Lower leg skin (tissue), 3 donors: ENCODE measurements around the gene CHAT.

Experiments used
- POLR2A ChIP-seq, 2 donors: fragments of 450-650 bp; IDR thresholded peaks; one replicate each; pipeline ENCODE4 v1.6.1; 2016 to 2017; ENCODE audit warnings: antibody characterized with exemption in 2 of 2, mild to moderate bottlenecking in 1 of 2, moderate library complexity in 1 of 2
- TF ChIP-seq, protein P1 (sequence below), 3 donors: fragments of 450-650 bp; IDR thresholded peaks; one replicate each; pipeline ENCODE4 v1.5.1; 2016; ENCODE audit warnings: antibody characterized with exemption in 3 of 3, mild to moderate bottlenecking in 3 of 3, moderate library complexity in 2 of 3

GRCh38 chr10:49568235-49568634, 45.6 kb upstream of the CHAT start:
- TF ChIP-seq, protein P1, sequence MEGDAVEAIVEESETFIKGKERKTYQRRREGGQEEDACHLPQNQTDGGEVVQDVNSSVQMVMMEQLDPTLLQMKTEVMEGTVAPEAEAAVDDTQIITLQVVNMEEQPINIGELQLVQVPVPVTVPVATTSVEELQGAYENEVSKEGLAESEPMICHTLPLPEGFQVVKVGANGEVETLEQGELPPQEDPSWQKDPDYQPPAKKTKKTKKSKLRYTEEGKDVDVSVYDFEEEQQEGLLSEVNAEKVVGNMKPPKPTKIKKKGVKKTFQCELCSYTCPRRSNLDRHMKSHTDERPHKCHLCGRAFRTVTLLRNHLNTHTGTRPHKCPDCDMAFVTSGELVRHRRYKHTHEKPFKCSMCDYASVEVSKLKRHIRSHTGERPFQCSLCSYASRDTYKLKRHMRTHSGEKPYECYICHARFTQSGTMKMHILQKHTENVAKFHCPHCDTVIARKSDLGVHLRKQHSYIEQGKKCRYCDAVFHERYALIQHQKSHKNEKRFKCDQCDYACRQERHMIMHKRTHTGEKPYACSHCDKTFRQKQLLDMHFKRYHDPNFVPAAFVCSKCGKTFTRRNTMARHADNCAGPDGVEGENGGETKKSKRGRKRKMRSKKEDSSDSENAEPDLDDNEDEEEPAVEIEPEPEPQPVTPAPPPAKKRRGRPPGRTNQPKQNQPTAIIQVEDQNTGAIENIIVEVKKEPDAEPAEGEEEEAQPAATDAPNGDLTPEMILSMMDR (IDR thresholded peaks at IDR 0.05) = no peak
- TF ChIP-seq POLR2A (IDR thresholded peaks at IDR 0.05) = no peak
